Fibroblast of upper back skin (primary cell): ENCODE measurements around the gene SPHKAP.
"Not testable (repeated sequence)": the region's sequence is repeated elsewhere in the genome, so short reads cannot be mapped to it uniquely, and the experiment has no call there.

Experiments
- DNase-seq: peaks from one replicate; pipeline ENCODE4 v3.0.0-alpha.2; 2013

SPHKAP gene

GRCh38 chr2:228102949-228103348 lies 78.5 kb downstream of the SPHKAP start:
- DNase-seq = no peak

DNA sequence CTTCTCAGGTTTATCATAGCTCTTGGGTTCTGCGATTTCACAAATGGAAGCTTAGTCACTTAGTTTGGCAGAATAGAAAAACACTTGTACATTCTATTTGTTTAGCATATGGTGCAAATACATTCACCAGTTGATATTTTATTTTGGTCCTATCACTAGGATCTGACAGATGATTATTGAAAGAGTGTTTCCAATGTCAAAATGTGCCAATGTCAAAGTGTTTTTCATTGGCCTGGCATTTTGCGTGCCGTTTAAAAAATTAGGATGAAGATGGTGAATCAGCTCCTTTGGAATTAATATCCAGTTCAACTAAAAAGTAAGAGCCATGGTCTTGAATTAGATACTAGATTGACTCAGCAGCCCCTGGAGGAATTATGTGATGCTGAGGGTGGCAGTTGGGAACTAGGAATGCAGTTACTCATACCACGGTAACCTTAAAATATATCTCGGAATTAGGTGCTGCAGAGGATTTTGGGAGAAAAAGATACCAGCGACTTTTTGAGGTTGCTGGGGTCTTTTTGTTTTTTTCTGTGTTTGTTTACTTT lies 87.0 kb downstream of the SPHKAP start:
- peak; percentile 55 for DNase-seq

DNA sequence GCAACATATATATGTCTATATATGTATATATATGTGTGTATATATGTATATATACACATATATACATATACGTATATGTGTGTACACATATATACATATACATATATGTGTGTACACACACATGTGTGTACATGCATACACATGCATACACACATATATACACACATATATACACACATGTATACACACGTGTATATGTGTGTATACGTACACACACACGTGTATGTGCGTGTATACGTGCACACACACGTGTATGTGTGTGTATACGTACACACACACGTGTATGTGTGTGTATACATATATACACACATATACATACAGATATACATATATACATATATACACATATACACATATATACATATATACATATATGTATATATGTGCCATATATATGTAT lies 89.4 kb downstream of the SPHKAP start:
- DNase-seq = no peak

GRCh38 chr2:228086561-228086960 lies 94.9 kb downstream of the SPHKAP start:
- no peak for DNase-seq

GRCh38 chr2:228084717-228085116 lies 96.8 kb downstream of the SPHKAP start:
- DNase-seq = no peak

- no peak for DNase-seq
These were observed 98.4 kb downstream of the SPHKAP start for GRCh38 chr2:228083131-228083530.

- DNase-seq = no peak
These were observed 98.9 kb downstream of the SPHKAP start for GRCh38 chr2:228082571-228082970.

- no peak for DNase-seq
These were observed 102.3 kb downstream of the SPHKAP start for GRCh38 chr2:228079194-228079593.

DNA sequence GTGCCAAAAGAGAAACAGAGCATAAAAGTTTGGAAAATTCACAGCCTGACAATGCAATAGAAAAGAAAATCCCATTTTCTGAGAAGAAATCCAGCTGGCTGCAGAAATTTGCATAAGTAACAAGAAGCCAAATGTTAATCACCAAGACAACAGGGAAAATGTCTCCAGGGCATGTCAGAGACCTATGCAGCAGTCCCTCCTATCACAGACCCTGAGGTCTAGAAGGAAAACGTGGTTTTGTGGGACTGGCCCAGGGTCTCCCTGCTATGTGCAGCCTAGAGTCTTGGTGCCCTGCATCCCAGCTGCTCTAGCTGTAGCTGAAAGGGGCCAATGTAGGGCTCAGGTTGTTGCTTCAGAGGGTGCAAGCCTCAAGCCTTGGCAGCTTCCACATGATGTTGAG lies 104.8 kb downstream of the SPHKAP start:
- not testable (repeated sequence) for DNase-seq

DNA sequence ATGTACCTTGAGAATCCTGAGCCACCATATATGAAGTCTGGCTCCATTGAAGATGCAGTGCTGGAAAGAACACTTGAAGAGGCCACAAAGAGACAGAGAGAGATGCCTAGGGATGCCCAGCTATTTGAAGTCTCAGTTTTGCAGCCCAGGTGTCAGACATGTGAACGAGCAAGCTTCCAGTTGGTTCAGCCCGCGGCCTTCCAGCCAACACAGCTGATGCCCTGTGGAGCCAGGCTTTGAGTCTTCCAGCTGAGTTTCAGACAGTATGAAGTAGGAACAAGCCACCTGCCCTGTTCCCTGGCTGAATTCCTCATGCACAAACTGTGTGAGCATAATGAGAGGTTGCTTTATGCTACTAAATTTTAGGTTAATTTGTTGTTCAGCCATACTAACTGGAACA lies 108.8 kb downstream of the SPHKAP start:
- no peak for DNase-seq

GRCh38 chr2:228067309-228067708 lies 114.2 kb downstream of the SPHKAP start:
- no peak for DNase-seq

DNA sequence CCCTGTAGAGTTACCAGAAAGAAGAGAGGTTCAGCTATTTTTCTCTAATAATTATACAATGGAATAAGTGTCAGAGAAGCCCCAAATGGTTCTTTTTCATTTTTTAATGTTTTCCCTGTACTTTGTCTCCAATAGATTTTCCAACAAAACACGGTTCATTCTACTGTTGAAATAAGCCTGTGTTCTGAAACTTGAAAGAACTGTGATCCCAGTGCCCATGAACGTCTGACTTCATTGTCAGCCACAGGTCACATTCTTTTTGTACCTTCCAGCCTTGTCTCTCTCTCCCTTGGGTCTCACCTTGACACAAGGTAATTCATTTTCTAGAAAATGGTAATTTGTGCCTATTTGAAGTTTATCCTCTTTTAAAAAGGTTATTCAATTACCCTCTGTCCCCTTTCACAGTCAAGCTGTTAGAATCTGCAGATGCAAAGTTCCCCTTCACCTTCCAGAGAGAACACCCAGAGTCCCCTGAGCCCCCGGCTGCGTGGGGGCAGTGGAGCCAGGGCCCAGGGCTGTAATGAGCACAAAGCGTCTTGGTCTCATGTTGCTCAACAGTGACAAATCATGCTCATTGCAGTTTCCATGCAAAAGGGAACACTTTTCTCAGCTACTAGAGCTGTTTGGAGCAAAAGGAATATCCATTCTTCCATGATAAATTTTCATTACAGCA lies 115.2 kb downstream of the SPHKAP start:
- DNase-seq = no peak

- no peak for DNase-seq
These were observed 115.8 kb downstream of the SPHKAP start for GRCh38 chr2:228065686-228066085.

DNA sequence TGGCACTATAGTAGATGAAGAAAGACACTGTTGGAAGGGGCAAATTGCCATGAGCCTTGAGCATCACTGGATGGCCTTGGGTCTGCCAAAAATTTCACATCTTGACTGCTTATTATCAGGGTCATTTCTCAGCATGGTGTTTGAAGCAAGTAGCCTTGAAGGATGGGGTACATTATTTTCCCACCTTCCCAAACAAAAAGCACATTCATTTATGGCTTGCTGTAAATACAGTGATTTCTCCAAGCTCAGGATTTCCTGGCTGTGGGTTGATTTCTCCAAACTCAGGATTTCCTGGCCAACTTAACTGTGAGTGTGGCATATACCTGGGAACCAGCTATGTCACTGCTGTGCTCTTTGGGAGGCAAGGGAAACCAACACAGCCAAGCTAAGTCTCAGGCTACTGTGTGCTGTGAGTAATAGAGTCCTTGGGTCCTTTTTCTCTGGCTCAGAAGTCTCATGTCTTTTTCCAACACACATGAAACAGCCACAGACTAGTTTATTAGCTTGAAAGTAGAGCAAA lies 116.6 kb downstream of the SPHKAP start:
- no peak for DNase-seq

- DNase-seq = no peak
These were observed 117.5 kb downstream of the SPHKAP start for GRCh38 chr2:228064024-228064423.

DNA sequence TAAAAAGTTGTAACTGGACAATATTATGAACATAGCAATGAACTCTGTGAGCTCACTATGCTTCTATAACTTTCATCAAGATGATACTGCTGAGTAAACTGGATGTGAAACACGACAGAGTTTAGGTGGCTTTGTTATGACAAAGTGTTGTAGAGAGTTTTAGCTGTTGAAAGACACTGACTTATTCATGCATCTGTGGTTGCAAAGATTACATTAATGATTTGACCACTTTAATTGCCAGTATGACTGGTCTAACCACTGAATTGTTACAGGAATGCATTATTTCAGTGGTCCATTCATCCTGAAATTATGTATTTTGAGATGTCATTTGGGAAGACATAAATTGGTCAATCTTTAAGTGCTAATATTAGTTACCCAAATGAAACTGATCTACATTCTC lies 117.9 kb downstream of the SPHKAP start:
- peak; percentile 5 for DNase-seq

GRCh38 chr2:228059735-228060134 lies 121.8 kb downstream of the SPHKAP start:
- DNase-seq = no peak

DNA sequence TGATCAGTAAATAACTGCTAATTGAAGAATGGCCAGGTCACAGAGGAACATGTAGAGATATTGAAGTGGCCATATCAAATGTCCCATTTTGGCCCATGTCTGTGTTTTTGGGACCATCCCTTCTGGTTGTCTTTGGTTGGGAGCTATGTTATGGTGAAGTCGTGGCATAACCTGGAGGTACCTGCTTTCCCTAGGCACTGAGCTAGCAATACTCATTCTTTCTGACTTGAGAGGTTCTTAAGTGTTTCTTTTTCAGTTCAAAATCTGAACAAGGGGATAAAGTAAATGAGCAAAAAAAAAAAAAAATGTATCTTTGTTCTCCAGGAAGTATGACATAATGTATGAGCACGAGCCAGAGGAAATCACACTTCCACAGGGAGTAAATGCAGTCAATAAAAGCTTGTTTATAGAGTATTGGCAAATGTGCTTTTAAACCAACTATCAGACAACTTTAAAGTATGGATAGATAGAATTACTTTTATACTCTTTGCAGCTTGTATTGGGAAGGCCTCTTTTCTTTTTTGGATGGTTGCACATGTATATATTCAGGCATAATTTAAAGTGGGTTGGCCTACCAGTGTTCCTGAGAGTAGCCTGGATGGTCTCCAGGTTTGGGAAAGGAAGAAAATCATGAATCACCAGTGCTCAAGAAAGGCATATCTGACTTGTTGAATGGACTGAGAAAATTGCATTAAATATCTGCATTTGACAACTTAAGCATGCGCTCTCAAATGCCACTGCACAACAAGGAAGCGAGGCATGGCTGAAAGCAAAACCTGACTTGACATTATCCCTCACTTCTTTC lies 125.0 kb downstream of the SPHKAP start:
- DNase-seq = peak; percentile 4

DNA sequence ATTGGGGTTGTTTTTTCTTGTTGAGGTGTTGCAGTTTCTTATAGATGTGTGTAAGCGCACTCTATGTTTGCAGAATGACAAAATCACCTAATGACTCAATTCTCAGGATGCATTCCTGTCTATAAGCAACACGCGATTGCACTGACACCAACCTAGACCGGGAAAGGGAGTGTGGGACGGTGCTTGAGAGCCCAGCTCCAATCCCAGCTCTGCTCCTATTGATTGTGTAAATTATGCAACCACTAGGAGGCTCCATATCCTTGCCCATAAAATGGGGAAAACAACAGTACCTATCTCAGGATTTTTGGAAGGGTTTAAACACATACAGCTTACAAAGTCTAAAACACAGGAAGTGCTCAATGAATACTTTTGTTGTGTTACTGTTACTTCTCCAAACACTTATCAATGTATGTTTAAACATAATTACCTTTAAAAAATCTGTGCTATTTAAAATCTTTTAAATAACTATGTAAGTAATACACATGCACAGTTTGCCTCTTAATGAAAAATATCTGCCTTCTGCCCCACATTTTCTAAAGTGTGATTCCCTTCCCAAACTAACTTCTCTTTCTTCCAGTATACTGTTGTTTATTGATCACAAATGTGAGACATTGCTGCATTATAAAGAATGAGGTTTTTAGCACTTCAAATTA lies 132.5 kb downstream of the SPHKAP start:
- DNase-seq = peak; percentile 55

DNA sequence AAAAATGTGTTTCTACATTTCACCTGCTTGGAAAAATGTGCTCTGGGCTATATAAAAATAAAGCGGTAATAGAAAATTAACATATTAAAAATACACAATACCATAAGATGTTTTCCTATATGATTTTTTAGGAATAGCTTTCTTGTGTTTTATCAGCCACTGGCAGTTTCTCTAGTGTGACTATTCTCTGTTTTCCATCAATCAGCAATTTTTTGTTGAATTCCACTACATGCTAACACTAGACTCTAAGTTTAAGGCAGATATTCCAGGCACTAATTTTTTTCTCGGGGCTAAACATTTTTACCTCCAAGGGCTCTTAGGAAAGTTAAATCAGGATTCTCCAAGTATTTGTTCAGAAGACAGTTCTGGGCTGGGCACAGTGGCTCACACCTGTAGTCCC lies 140.5 kb downstream of the SPHKAP start:
- no peak for DNase-seq

DNA sequence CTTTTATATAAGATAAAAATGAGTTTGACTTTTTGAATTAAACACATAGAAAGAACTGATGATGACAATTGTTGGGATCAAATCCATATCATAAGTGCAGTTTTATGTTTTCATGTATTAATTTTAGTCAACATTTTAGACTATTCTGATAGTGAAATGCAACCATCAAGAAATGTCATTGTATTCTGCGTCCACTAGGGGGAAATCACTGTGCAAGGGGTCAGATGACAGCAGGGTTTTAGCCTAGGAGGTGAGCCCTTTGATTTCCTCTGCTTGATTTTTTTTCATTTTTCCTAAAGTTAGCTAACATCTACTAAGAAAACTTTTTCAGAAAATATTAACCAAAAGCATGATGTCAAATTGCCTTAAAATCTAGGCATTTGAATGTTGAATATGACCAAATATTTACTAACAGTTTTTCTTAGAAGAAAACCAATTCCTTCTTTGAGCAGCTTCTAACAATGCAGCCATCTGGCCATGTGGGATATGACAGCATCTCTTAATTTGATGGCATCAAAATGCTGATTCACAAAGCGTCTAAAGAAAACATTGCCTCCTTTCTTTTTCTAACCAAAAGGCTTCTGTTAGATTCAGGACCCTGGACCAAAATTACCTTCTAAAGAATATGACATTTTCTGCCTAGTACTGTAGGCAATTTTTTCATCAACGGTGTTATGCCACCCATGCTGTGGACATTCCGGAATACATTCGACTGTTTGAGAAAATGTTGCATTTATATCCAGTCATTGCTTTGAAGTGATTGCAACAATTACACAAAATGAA lies 141.5 kb downstream of the SPHKAP start:
- DNase-seq = peak; percentile 12

DNA sequence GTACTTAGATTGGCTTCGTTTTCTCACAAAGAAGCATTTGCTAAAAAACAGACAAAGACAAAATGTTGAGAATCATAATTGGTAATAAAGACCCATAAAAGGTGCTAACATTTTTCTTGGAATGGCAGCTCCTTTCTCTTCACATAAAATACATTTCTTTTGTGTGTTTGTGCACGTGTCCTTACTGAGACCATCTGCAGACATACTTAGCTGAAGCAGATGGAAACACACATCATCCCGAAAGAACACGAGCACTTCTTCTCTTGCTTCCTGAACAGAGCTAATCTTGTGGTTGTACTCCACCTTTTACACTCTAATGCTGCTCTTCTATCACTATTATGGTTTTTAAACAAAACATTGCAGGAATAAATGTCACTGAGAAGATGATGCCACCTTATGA lies 142.5 kb downstream of the SPHKAP start:
- DNase-seq = no peak

DNA sequence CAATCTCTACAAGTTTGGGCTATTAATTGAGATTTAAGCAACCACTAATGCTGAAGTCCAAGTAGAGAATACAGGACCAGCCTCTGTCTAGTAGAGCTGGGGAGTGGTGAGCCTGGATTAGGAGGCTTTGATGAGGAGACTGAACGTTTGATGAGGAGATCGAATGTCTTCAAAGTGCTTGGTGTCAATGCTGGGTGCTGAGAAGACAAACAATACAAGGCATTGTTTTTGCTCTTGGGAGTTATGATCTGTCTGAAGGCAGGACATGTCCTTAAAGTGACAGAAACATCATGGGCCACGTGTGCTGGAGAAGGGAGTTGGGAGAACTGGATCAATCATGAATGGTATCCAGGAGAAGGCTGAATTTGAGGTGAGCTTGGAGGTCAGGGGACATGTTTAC lies 143.6 kb downstream of the SPHKAP start:
- no peak for DNase-seq
